ENCODE measurements around the gene MGA.
"Not testable (repeated sequence)": the region's sequence is repeated elsewhere in the genome, so short reads cannot be mapped to it uniquely, and the experiment has no call there.

MGA gene

GRCh38 chr15:41735046-41735445 lies 74.8 kb downstream of the MGA start:
- Histone ChIP-seq H2BK15ac (replicated peaks; ENCODE audit: low read depth) (no peak overlapping the region), H4K8ac (ENCODE audit: low read depth, low read length) (no peak overlapping the region), H3K79me1 (ENCODE audit: low read length) (no peaks in the 10 kb centered on the region), H3K27me3 (ENCODE audit: insufficient read depth, low read length, poor library complexity) (no peaks in the 10 kb centered on the region), H3K56ac (ENCODE audit: low read length) (no peak overlapping the region), H3K4me2 (ENCODE audit: low read length) (no peak overlapping the region), H4K5ac (ENCODE audit: low read length) (no peak overlapping the region), H3K4ac (ENCODE audit: low read depth, low read length) (no peak overlapping the region), H2BK5ac (ENCODE audit: low read length) (no peak overlapping the region), H3K23ac (ENCODE audit: low read length) (no peak overlapping the region), H2AK5ac (ENCODE audit: low read length) (no peak overlapping the region), H3K18ac (ENCODE audit: low read length) (no peak overlapping the region), H3K9ac (ENCODE audit: low read length) (no peak overlapping the region), H3K27ac (ENCODE audit: low read depth, low read length) (no peak overlapping the region), H3K36me3 (ENCODE audit: control insufficient read depth, insufficient read depth, low read length) (no peaks in the 10 kb centered on the region), H2BK120ac (ENCODE audit: low read depth, low read length) (no peak overlapping the region), H3K4me3 (ENCODE audit: low read length) (no peak overlapping the region), H3K4me1 (ENCODE audit: control insufficient read depth, low read depth, low read length) (no peaks in the 10 kb centered on the region), H3K79me2 (ENCODE audit: control insufficient read depth, insufficient read depth, low read length) (no peaks in the 10 kb centered on the region)
- DNase-seq: no peak
- WGBS (ENCODE audit: extremely low coverage, insufficient coverage, low lambda C conversion rate): no CpG with 5 or more reads among the region's 4 CpGs

- H3K79me1 ChIP-seq (ENCODE audit: low read length); H3K4me3 ChIP-seq (ENCODE audit: low read length); H3K36me3 ChIP-seq (ENCODE audit: control insufficient read depth, insufficient read depth, low read length); H4K5ac ChIP-seq (ENCODE audit: low read length); H3K27me3 ChIP-seq (ENCODE audit: insufficient read depth, low read length, poor library complexity); H2AK5ac ChIP-seq (ENCODE audit: low read length); H2BK120ac ChIP-seq (ENCODE audit: low read depth, low read length); H3K4ac ChIP-seq (ENCODE audit: low read depth, low read length); H2BK15ac ChIP-seq (replicated peaks; ENCODE audit: low read depth); H2BK5ac ChIP-seq (ENCODE audit: low read length); H3K4me2 ChIP-seq (ENCODE audit: low read length); H4K8ac ChIP-seq (ENCODE audit: low read depth, low read length); DNase-seq; H3K4me1 ChIP-seq (ENCODE audit: control insufficient read depth, low read depth, low read length); H3K27ac ChIP-seq (ENCODE audit: low read depth, low read length); H3K23ac ChIP-seq (ENCODE audit: low read length); H3K9ac ChIP-seq (ENCODE audit: low read length); H3K56ac ChIP-seq (ENCODE audit: low read length); H3K79me2 ChIP-seq (ENCODE audit: control insufficient read depth, insufficient read depth, low read length); H3K18ac ChIP-seq (ENCODE audit: low read length): not testable (repeated sequence)
- WGBS (ENCODE audit: extremely low coverage, insufficient coverage, low lambda C conversion rate): no CpG with 5 or more reads among the region's 10 CpGs
Measured at GRCh38 chr15:41735492-41735891, 75.3 kb downstream of the MGA start.

- no peak overlapping the region for H3K18ac ChIP-seq (ENCODE audit: low read length)
- H3K27me3 ChIP-seq (ENCODE audit: insufficient read depth, low read length, poor library complexity): no peaks in the 10 kb centered on the region
- no peak overlapping the region for H3K23ac ChIP-seq (ENCODE audit: low read length)
- H3K27ac ChIP-seq (ENCODE audit: low read depth, low read length): no peak overlapping the region
- no peak overlapping the region for H4K5ac ChIP-seq (ENCODE audit: low read length)
- H3K4me1 ChIP-seq (ENCODE audit: control insufficient read depth, low read depth, low read length): no peaks in the 10 kb centered on the region
- no CpG with 5 or more reads among the region's 1 CpG for WGBS (ENCODE audit: extremely low coverage, insufficient coverage, low lambda C conversion rate)
- no peak overlapping the region for H2BK120ac ChIP-seq (ENCODE audit: low read depth, low read length)
- peaks cover 2% of the 10 kb centered on the region for H3K36me3 ChIP-seq (ENCODE audit: control insufficient read depth, insufficient read depth, low read length)
- H3K79me2 ChIP-seq (ENCODE audit: control insufficient read depth, insufficient read depth, low read length): no peaks in the 10 kb centered on the region
- no peak overlapping the region for H3K4me3 ChIP-seq (ENCODE audit: low read length)
- no peak overlapping the region for H3K4ac ChIP-seq (ENCODE audit: low read depth, low read length)
- H2AK5ac ChIP-seq (ENCODE audit: low read length): no peak overlapping the region
- H2BK15ac ChIP-seq (replicated peaks; ENCODE audit: low read depth): no peak overlapping the region
- no peak overlapping the region for H4K8ac ChIP-seq (ENCODE audit: low read depth, low read length)
- H3K79me1 ChIP-seq (ENCODE audit: low read length): no peaks in the 10 kb centered on the region
- no peak overlapping the region for H3K56ac ChIP-seq (ENCODE audit: low read length)
- no peak overlapping the region for H2BK5ac ChIP-seq (ENCODE audit: low read length)
- H3K4me2 ChIP-seq (ENCODE audit: low read length): no peak overlapping the region
- H3K9ac ChIP-seq (ENCODE audit: low read length): no peak overlapping the region
- DNase-seq: no peak
Measured at GRCh38 chr15:41746802-41747201, 86.6 kb downstream of the MGA start.

GRCh38 chr15:41756198-41756597 lies 96.0 kb downstream of the MGA start:
- no peak overlapping the region for H3K4ac ChIP-seq (ENCODE audit: low read depth, low read length)
- no peaks in the 10 kb centered on the region for H3K79me2 ChIP-seq (ENCODE audit: control insufficient read depth, insufficient read depth, low read length)
- H3K4me3 ChIP-seq (ENCODE audit: low read length): no peak overlapping the region
- no peak overlapping the region for H3K4me2 ChIP-seq (ENCODE audit: low read length)
- no peak overlapping the region for H3K27ac ChIP-seq (ENCODE audit: low read depth, low read length)
- H3K23ac ChIP-seq (ENCODE audit: low read length): no peak overlapping the region
- H3K18ac ChIP-seq (ENCODE audit: low read length): no peak overlapping the region
- H3K9ac ChIP-seq (ENCODE audit: low read length): no peak overlapping the region
- no peak overlapping the region for H2BK15ac ChIP-seq (replicated peaks; ENCODE audit: low read depth)
- no peak overlapping the region for H3K56ac ChIP-seq (ENCODE audit: low read length)
- H4K8ac ChIP-seq (ENCODE audit: low read depth, low read length): no peak overlapping the region
- H3K27me3 ChIP-seq (ENCODE audit: insufficient read depth, low read length, poor library complexity): no peaks in the 10 kb centered on the region
- H3K4me1 ChIP-seq (ENCODE audit: control insufficient read depth, low read depth, low read length): no peaks in the 10 kb centered on the region
- DNase-seq: no peak
- H3K79me1 ChIP-seq (ENCODE audit: low read length): no peaks in the 10 kb centered on the region
- WGBS (ENCODE audit: extremely low coverage, insufficient coverage, low lambda C conversion rate): no CpG with 5 or more reads among the region's 2 CpGs
- H4K5ac ChIP-seq (ENCODE audit: low read length): no peak overlapping the region
- no peak overlapping the region for H2AK5ac ChIP-seq (ENCODE audit: low read length)
- H2BK5ac ChIP-seq (ENCODE audit: low read length): no peak overlapping the region
- no peak overlapping the region for H2BK120ac ChIP-seq (ENCODE audit: low read depth, low read length)
- no peaks in the 10 kb centered on the region for H3K36me3 ChIP-seq (ENCODE audit: control insufficient read depth, insufficient read depth, low read length)

DNA sequence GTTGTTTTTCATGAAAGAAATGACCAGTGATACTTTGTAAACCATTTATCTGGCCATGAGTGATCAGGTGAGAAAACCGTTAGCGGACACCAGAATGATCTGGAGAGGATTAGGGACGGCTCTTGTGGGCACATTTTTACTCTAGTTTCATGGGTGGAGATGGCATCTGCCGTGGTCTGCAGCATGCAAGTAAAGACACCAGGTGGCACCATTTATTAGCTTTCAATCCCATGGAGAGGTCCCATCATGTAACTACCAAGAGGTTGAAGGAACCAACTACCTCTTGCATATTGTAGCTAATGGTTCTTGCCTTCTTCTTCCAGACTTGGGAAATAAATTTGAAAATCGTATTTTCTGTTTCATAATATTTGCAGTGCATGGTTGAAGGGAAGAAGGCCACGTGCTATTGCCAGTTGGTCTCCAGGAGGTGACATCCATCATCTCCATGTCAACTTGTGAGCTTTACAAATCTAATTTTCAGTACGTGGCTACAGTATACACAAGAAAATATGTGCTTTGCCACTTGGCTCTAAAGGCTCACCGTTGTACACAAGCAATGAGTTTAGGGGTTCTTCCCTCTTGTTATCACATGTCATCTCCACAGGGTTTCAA lies 112.6 kb downstream of the MGA start:
- Histone ChIP-seq H2BK15ac (replicated peaks; ENCODE audit: low read depth) (no peak overlapping the region), H2BK5ac (ENCODE audit: low read length) (no peak overlapping the region), H3K4me3 (ENCODE audit: low read length) (no peak overlapping the region), H2AK5ac (ENCODE audit: low read length) (no peak overlapping the region), H2BK120ac (ENCODE audit: low read depth, low read length) (no peak overlapping the region), H3K4ac (ENCODE audit: low read depth, low read length) (no peak overlapping the region), H3K9ac (ENCODE audit: low read length) (peak overlapping the region; percentile 26), H3K36me3 (ENCODE audit: control insufficient read depth, insufficient read depth, low read length) (no peaks in the 10 kb centered on the region), H3K4me1 (ENCODE audit: control insufficient read depth, low read depth, low read length) (peaks cover 16% of the 10 kb centered on the region), H3K56ac (ENCODE audit: low read length) (no peak overlapping the region), H3K27me3 (ENCODE audit: insufficient read depth, low read length, poor library complexity) (no peaks in the 10 kb centered on the region), H3K79me1 (ENCODE audit: low read length) (no peaks in the 10 kb centered on the region), H3K27ac (ENCODE audit: low read depth, low read length) (no peak overlapping the region), H4K5ac (ENCODE audit: low read length) (no peak overlapping the region), H3K18ac (ENCODE audit: low read length) (no peak overlapping the region), H3K79me2 (ENCODE audit: control insufficient read depth, insufficient read depth, low read length) (no peaks in the 10 kb centered on the region), H3K4me2 (ENCODE audit: low read length) (no peak overlapping the region), H3K23ac (ENCODE audit: low read length) (no peak overlapping the region), H4K8ac (ENCODE audit: low read depth, low read length) (no peak overlapping the region)
- peak; percentile 86 for DNase-seq
- no CpG with 5 or more reads among the region's 8 CpGs for WGBS (ENCODE audit: extremely low coverage, insufficient coverage, low lambda C conversion rate)

DNA sequence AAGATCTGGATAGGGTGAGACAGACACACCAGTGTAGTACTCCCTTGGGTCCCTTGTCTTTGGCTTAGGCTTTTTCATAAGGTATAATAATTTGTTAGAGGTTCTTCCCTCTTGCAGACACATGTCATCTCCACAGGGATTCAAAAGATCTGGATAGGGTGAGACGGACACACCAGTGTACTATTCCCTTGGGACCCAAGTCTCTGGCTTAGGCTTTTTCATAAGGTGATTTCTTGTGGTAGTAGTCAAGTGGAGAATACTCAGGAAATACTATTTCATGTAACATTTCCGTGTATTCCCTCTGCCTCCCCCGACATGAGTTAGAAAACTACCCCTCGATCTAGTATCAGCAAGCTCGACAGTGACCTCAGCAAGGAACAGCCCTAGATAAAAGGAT lies 113.1 kb downstream of the MGA start:
- Histone ChIP-seq H3K36me3 (ENCODE audit: control insufficient read depth, insufficient read depth, low read length) (no peaks in the 10 kb centered on the region), H4K8ac (ENCODE audit: low read depth, low read length) (no peak overlapping the region), H4K5ac (ENCODE audit: low read length) (no peak overlapping the region), H3K18ac (ENCODE audit: low read length) (no peak overlapping the region), H2BK5ac (ENCODE audit: low read length) (no peak overlapping the region), H2BK120ac (ENCODE audit: low read depth, low read length) (no peak overlapping the region), H3K27me3 (ENCODE audit: insufficient read depth, low read length, poor library complexity) (no peaks in the 10 kb centered on the region), H3K56ac (ENCODE audit: low read length) (peak overlapping the region; percentile 80), H2AK5ac (ENCODE audit: low read length) (no peak overlapping the region), H3K9ac (ENCODE audit: low read length) (peak overlapping the region; percentile 71), H2BK15ac (replicated peaks; ENCODE audit: low read depth) (no peak overlapping the region), H3K79me1 (ENCODE audit: low read length) (no peaks in the 10 kb centered on the region), H3K79me2 (ENCODE audit: control insufficient read depth, insufficient read depth, low read length) (no peaks in the 10 kb centered on the region), H3K4me2 (ENCODE audit: low read length) (peak overlapping the region; percentile 94), H3K4me1 (ENCODE audit: control insufficient read depth, low read depth, low read length) (peaks cover 19% of the 10 kb centered on the region), H3K4me3 (ENCODE audit: low read length) (no peak overlapping the region), H3K4ac (ENCODE audit: low read depth, low read length) (no peak overlapping the region), H3K23ac (ENCODE audit: low read length) (no peak overlapping the region), H3K27ac (ENCODE audit: low read depth, low read length) (peak overlapping the region; percentile 62)
- no CpG with 5 or more reads among the region's 5 CpGs for WGBS (ENCODE audit: extremely low coverage, insufficient coverage, low lambda C conversion rate)
- DNase-seq: no peak
